Stimulated activated CD4-positive, alpha-beta T cell treated with anti-CD3 and anti-CD28 coated beads, TNF-alpha, amount 100 ng/mL, for 48 hours (primary cell): ENCODE data around the gene KIF2C.

ENCODE experiments used
- DNase-seq, 3 donors: peaks; one replicate each; pipeline ENCODE4 v3.0.0-alpha.2; 2020; ENCODE audit warnings: low read depth in 3 of 3

Gene KIF2C

GRCh38 chr1:44775078-44775929 lies 35.7 kb downstream of the KIF2C start, which contains the start of gene RPS8:
TSS of gene RPS8 (plus strand) at chr1:44775540. CDS start at chr1:44775597, 57 bp downstream.
- peak; percentile 83 to 86 (median 84) for DNase-seq

DNA sequence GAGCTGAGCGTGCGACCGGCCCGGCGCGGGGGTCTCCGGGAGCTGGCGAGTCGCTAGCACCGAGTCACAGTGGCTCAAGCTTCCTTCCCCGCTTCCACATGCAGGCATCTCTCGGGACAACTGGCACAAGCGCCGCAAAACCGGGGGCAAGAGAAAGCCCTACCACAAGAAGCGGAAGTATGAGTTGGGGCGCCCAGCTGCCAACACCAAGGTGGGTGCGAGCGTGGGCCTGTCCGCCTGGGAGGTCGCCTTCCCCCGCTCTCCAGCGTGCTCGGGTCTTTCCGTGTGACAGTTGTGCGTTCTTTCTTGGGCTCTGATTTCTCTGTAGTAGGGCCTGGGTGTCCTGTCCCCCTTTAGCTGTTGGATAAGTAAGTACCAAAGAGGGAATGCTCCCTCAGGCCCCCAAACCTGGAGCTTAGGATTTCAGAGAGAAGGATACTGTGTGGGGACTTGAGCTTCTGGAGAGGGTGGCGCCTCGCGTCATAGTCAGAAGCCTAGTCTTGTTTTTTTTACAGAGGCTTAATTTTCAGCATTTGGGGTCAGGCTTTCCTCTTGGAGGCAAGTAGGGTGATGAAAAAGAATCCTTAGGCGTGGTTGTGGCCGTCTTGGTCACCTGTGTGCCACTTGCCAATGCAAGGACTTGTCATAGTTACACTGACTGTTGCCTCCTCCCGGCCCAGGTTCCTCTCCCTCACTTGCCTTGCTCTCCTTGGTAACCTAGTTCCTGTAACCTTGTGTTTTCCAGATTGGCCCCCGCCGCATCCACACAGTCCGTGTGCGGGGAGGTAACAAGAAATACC lies 36.5 kb downstream of the KIF2C start:
- DNase-seq, result no peak

GRCh38 chr1:44776730-44777068 lies 37.1 kb downstream of the KIF2C start:
- DNase-seq, result no peak

- no peak for DNase-seq
Observed at GRCh38 chr1:44777547-44777946, 37.9 kb downstream of the KIF2C start.

- no peak for DNase-seq
Observed at GRCh38 chr1:44777969-44778635, 38.5 kb downstream of the KIF2C start.

GRCh38 chr1:44778705-44779576 lies 39.3 kb downstream of the KIF2C start:
- DNase-seq, result no peak

DNA sequence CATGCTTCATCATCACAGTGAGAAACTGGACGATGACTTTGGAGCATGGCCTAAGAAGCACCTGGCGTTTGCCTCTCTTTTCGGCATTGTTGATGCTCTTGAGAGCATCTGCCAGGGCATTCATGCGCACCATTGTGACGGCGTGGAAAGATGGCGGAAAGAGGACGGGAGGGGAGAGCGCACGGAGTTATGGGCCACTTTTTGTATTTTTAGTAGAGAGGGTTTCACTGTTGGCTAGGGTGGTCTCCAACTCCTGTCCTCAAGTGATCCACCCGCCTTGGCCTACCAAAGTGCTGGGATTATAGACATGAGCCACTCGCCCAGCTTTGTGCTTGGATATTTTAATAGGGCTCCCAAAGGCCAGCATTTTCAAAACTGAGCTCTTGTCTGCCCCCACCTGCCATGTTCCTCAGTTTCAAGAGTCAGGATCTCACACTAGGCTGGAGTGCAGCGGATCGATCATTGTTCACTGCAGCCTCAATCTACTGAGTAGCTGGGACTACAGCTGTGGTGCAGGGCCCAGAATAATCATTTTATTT lies 41.0 kb downstream of the KIF2C start:
- DNase-seq, result no peak

- DNase-seq, result no peak
Observed at GRCh38 chr1:44783697-44784093, 44.1 kb downstream of the KIF2C start.

DNA sequence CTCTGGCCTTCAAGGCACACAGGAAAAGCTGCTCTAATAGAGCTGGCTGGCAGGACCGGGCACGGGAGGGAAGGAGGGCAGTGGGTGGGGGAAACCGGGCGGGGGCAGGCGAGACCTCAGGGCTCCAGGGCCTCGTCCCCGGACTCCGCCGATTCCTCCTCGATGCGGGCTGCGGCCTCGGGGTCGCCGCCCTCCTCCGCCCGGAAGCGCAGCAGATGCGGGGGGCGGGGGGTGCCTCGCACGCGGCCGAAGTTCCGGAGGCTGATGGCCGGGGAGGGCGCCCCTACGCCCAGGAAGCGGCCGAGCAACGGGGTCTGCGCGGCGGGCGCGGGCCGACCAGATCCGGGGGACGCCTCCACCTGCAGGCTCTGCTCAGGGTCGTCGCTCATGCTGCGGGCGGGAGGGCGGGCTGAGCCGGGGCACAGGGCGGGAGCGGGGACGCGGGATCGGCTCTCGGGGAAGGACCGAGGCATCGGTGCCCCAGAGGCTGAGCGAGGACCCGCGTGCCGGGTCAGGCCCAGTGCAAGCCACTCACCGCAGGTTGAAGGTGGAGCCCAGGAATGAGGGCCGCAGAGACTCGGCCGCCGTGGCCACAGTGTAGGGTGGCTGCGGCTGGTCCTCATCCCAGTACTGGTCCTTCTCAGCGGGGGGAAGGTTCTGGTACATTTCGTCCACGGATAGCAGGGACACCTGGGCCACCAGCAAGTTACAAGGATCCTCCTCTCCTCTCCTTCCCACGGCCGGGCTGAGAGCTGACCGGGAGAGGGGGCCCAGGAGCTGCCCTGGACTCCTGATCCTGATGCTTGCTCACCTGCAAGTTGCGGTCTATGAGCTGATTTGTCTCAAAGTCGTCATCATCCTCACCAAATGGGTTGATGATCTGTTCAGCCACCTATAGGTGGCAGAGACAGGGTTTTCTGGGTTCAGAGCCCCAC lies 44.7 kb downstream of the KIF2C start:
- no peak for DNase-seq

GRCh38 chr1:44785029-44785380 lies 45.4 kb downstream of the KIF2C start:
- DNase-seq, result no peak

DNA sequence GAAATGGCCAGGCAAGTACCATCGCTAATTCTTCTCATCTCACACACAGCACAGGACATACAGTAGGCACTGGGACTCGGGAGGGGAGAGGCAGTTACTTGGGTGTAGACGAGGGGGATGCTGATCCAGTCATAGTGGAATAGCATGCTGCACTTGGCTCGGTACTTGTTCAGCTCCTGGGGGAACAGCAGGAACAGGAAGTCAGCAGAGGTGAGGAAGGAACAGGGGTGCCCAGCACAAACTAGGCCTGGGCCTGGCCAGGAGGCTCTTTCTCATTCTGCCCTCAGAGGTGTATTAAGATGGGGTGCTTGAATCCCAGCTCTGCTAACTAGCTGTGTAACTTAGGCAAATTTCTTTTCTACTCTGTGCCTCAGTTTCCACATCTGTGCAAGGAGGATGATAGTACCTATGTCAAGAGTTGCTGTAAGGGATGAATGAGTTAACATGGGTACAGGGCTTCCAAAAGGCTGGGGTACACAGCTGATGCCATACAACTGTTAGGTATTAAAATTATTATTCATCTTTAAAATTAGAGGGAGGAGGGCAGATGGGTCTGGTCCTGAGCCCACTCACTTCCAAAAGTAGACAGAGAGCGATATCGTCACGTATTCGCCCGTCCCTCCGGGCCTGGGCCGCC lies 46.0 kb downstream of the KIF2C start:
- DNase-seq, result no peak

DNA sequence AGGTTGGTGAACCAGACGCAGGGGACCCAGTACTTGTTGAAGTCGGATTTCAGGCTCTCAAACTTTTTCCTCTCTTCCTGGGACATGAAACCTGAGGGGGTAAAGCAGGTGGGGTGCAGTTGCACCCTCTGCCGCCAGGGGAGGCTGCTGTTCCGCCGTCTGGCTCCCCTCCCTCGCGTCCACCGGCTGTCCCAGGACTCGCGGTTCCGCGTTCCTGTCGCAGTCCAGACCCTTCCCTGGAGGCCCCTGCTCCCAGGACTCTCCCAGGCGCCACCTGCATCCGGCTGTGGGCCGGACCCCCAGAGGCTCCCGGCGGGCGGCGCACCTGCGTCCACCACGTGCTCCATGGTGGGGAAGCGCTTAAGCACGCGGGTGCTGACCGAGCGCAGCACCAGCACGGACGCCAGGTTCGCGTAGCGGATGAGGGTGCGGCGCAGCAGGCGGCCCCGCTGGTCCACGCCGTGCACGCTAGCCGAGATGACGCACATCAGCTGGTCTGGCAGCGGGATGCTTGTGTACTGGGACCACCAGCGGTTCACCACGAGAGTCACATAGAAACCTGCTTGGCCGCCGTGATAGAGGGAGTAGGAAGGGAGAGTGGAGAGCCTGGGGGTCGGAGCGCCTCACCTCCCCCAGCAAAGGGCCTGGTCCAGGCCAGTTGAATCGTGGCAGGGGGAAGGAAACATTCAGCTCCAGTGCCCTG lies 46.7 kb downstream of the KIF2C start:
- DNase-seq, result peak; percentile 51 to 68 (median 64)

DNA sequence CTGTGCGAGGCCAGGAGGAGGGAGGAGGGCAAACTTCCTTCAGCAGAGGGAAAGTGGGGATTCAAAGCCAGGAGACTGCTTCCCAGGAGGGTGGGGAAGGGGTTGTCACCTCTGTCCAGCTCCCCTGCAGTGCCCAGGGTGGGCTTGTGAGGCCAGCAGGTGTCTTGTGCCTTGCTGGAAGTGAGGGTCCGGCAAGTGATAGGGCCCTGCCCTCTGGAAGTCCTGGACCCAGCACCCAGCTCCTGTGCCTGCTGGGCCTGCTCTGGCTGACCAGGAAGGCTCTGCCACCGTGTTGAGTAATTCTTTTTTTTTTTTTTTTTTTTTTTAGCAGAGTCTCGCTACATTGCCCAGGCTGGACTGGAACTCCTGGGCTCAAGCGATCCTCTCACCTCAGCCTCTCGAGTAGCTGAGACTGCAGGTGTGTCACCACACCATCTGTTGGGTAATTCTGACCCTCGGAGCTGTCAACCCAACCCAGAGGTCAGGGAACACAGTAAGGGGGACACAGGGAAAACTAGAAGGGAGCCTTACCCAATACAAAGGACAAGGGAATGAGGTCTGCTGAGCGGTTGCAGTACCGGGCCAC lies 47.3 kb downstream of the KIF2C start:
- DNase-seq, result no peak

GRCh38 chr1:44787506-44787905 lies 47.9 kb downstream of the KIF2C start:
- DNase-seq, result no peak

- no peak for DNase-seq
Observed at GRCh38 chr1:44788120-44788860, 48.7 kb downstream of the KIF2C start, which contains the start of gene BEST4. TSS of gene BEST4 (minus strand) at chr1:44788170. CDS start at chr1:44787705, 465 bp downstream.

DNA sequence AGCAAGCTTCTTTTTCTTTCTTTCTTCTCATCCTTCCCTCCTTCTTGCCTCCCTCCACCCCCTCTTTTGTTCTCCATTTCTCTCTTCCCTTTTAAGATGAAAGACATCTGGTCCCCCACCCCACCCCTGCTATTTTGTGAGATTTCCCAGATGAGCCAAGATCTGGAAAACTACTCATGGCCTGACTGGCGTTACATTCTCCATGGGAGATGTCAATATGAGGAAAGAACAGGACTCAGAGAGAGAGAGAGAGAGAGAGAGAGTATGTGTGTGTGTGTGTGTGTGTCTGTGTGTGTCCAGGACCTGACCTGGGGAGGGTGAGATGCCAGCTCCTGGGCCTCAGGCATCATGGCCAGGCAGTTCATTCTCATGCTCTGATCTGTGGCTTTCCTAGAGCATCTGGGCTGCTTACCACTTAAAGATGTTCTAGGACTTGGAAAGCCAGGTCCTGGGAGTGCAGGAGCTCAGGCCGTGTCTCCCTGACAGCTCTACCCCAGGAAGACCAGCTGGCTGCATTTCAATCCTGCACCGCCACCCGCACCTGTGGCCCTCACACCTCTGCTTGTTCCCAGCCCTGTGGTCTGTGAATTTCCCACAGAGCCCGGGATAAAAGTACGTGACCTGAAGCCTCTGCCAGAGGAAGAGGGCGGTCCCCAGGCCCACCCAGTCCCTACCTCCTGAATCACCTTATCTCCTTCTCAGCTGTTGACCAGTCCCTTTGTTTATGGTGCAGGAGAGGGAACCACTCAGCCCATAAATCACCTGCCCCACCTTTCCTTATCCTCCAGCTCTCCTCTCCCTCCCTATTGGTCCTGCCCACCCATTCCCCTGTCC lies 51.5 kb downstream of the KIF2C start:
- no peak for DNase-seq
